TTC549 (cell line): Measurements from ENCODE around the gene RIMOC1.

Experiments
- FAIRE-seq: peaks from 2 replicates; lab custom pipeline; 2012; peaks lifted over from hg19 to GRCh38; lab: Jason Lieb, UNC

Gene RIMOC1, protein sequence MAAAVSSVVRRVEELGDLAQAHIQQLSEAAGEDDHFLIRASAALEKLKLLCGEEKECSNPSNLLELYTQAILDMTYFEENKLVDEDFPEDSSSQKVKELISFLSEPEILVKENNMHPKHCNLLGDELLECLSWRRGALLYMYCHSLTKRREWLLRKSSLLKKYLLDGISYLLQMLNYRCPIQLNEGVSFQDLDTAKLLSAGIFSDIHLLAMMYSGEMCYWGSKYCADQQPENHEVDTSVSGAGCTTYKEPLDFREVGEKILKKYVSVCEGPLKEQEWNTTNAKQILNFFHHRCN

GRCh38 chr5:41903892-41904799, at the start of gene RIMOC1:
Gene RIMOC1 (plus strand): TSS chr5:41904344. CDS start chr5:41904368, 24 bp downstream.
- peak; percentile 98 for FAIRE-seq

- no peak for FAIRE-seq
Measured at GRCh38 chr5:41856644-41857491, 47.3 kb upstream of the RIMOC1 start.

GRCh38 chr5:41857989-41858388, 46.2 kb upstream of the RIMOC1 start:
- FAIRE-seq, result no peak

DNA sequence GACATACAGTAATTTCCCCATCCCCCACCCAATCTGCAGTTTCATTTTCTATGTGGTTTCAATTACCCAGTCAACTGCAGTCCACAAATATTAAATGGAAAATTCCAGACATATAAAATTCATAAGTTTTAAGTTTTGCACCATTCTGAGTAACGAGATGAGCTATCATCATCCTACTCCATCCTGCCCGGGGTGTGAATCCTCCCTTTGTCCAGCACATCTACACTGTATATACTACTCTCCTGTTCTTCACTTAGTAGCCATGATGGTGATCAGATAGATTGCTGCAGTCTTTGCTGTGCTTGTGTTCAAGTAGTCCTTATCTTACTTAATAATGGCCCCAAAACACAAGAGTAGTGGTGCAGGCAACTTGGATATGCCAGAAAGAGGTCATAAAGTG, 45.3 kb upstream of the RIMOC1 start:
- FAIRE-seq, result no peak

GRCh38 chr5:41863871-41864486, 40.2 kb upstream of the RIMOC1 start:
- no peak for FAIRE-seq

GRCh38 chr5:41869151-41869723, 34.9 kb upstream of the RIMOC1 start:
- no peak for FAIRE-seq

GRCh38 chr5:41869724-41870626, 34.2 kb upstream of the RIMOC1 start, which contains the start of gene OXCT1:
Gene OXCT1 (minus strand): TSS chr5:41870425. CDS start chr5:41870358, 67 bp downstream.
- FAIRE-seq, result no peak

DNA sequence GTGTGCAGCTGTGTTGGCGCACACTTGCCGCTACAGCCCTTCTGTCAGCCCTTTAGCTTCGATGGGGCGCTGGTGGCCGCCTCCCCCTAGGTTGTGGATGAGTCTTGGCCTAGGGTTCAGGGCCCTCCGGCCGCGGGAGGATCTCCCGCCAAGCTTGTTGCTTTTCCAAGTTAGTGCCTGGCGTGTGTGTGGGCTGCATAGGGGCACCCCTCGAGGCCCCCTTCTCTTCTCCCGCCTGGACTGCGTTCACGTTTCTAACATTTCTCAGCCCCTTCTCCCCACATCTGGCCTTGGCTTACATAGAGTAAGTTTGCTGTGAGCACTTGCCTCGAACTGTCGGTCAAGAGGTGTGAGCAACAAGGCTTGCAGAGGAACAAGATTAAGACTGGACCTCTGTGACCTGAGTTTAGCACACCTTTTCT, 33.5 kb upstream of the RIMOC1 start:
- FAIRE-seq, result no peak

- no peak for FAIRE-seq
Measured at GRCh38 chr5:41871852-41872251, 32.3 kb upstream of the RIMOC1 start.

- FAIRE-seq, result no peak
Measured at GRCh38 chr5:41874512-41875060, 29.6 kb upstream of the RIMOC1 start.

DNA sequence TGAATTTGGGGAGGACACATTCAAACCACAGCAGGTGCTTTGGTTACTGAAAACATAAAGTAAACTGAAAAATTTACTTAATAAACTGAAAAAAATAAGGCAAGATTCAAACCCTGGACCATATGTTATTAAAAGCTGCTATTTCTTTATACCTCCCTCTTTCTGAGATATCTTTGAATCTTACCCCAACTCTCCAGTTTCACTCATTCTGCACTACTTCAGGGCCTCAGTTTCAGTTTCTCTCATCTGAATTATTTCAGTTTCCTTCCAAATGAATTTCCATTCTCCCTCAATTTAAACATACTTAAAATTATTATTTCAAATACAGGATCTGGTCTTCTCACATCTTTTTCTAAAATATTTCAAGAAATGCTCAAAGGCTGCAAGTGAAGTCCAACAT, 29.0 kb upstream of the RIMOC1 start:
- FAIRE-seq, result no peak

DNA sequence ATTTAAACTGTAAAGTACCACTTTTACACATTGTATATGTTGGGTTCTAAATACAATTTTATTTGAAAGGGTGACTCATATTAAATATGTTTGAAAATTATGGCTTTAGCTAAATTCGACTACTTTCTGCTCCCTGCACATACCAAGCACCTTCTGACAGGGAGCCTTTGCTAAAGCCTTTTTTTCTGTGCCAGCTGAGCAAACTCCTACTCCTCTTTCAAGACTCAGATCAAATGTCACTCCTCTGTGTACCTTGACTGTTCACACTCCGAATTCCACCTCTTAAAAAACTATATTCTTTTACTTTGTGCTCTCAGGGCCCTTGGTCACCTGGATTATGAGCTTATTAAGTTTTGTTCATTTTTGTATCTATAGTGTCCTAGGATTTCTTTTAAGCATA, 27.5 kb upstream of the RIMOC1 start:
- no peak for FAIRE-seq

DNA sequence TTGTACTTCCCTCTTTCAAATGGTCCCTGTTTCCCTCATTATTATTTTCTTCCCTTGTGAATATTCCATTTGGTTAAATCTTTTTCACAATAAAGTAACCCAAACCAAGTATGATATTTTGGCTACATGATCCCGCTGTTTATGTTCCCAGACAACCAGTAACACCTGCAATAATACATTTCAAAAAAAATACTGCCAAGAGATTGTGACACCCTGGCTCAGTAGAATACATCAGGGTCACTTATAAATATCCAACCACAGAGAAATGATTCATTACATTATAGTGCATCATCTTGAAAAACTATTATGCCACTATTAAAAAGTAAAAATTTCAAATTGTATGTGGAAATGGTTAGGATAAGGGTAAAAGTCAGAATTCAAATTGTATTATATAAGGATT, 26.7 kb upstream of the RIMOC1 start:
- FAIRE-seq, result no peak

GRCh38 chr5:41878173-41878572, 26.0 kb upstream of the RIMOC1 start:
- no peak for FAIRE-seq

DNA sequence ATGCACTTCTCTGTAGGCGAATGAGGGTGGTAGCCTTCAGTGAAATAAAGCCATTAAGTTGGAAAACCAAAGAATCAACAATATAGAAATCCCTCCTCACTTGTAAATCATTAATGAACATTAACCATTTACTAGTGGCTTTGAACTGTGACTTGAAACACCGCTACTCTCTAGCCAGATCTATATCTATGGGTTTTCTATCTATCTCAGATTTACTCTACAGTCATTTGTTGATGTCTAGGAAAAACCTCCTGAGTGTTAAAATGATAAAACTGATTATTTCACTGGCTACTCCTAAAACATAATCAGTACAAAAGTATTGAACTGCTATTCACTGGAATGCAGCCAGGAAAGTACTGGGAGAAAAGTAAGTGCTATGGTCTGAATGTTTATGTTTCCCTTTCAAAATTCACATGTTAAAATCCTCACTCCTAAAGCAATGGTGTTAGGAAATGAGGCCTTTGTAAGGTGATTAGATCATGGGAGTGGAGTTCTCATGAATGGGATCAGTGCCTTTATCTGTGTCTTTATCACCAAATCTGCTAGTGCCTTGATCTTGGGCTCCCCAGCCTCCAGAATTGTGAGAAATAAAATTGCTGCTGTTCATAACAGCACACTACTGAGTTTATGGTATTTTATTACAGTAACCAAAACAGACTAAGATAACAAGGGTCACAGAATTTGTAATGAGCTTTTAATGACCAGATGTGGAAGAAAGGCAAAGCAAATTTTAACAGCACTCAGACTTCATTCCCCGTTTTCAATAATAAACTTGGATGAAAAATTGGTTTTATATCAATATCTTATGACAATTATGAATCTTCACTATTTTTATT, 25.3 kb upstream of the RIMOC1 start:
- FAIRE-seq, result no peak

DNA sequence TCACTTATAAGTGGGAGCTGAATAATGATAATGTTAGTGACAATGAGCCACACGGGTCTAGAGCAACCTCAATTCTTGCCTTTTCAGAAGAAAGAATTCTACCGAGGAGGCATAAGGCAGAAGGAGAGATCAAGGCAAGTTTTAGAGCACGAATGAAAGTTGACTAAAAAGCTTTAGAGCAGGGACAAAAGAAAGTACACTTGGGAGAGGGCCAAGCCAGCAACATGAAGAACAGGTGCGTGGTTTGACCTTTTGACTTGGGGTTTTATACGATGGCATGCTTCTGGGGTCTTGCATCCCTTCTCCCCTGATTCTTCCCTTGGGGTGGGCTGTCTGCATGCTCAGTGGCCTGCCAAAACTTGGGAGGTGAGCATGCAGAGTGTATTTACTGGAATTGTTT, 21.4 kb upstream of the RIMOC1 start:
- FAIRE-seq, result no peak

GRCh38 chr5:41883243-41883642, 20.9 kb upstream of the RIMOC1 start:
- no peak for FAIRE-seq

DNA sequence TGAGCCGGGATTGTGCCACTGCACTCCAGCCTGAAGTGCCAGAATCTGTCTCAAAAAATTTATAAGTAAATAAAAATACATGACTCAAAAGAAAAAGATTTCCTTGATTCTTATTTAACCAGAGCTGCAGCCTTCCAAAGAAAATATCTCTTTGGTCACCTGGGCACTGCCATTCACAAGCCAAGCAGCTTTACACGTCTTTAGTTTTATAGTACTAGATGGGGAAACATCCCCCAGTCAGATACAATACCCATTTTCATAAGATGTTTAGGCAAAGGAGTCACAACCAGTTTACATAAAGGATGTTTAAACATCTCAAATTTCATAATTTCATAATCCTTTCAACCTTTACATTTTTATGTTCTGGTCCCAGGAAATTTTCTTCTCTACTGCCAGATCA, 20.2 kb upstream of the RIMOC1 start:
- no peak for FAIRE-seq

DNA sequence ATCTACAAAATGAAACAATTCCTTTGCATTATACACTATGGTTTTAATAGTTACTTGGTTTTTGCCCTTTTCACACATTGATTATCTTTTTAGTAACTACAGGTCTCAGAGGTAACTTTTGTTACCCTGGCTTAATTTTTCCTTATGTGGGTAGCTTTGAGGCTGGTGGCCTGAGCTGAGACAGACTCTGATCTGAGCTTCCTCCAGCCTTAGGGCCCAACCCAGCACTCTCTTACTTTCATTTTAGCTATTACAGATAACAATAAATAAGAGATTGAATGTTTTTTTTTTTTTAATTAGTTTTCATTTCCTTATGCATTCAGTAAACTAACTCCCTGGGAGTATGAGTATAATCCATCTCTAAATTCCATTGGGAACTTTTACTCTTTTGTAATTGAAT, 18.9 kb upstream of the RIMOC1 start:
- no peak for FAIRE-seq
